OCI-LY7 (cell line): ENCODE data around the gene OTUB1. TPM values are rescaled to one million over a fixed set of nuclear protein-coding genes. Genes with fewer than 3 reads are reported as not detected.

Experiments
- BruUV-seq: library from RNA; stranded (reverse); fragments of 400-500 nt; replicated peaks from 2 replicates; lab custom pipeline; 2021; lab: Mats Ljungman, UMichigan
- CTCF ChIA-PET: fragments of 300-600 bp; sonication (Branson Sonifier 250); formaldehyde crosslinking; loops from one replicate; lab custom pipeline; 2022; ENCODE audit warnings: antibody characterized with exemption; ENCODE audit not compliant: unreplicated experiment; lab: Charles Lee
- POLR2A ChIA-PET: fragments of 300-600 bp; sonication (Branson Sonifier 250); formaldehyde crosslinking; loops from one replicate; lab custom pipeline; 2022; ENCODE audit warnings: antibody characterized with exemption; lab: Charles Lee
- DNase-seq: peaks from one replicate; pipeline ENCODE4 v3.0.0-alpha.2; 2015; ENCODE audit warnings: low spot score
- H2AFZ ChIP-seq: fragments of 200-600 bp; sonication (generic), shearing (Covaris generic); 2 replicates; pipeline ENCODE4 v1.6.1; 2014; ENCODE audit warnings: mild to moderate bottlenecking, antibody characterized with exemption, low read length, moderate library complexity
- H3K27ac ChIP-seq: fragments of 200-600 bp; sonication (generic); 2 replicates; pipeline ENCODE4 v1.5.1; 2014; ENCODE audit warnings: mixed run types, low read depth, mild to moderate bottlenecking, moderate library complexity, low read length, inconsistent platforms; ENCODE audit not compliant: poor library complexity, severe bottlenecking
- H3K36me3 ChIP-seq: fragments of 200-600 bp; sonication (generic); 2 replicates; pipeline ENCODE4 v1.6.1; 2014; ENCODE audit warnings: mild to moderate bottlenecking, antibody characterized with exemption, low read length, moderate library complexity, mixed read lengths; ENCODE audit not compliant: insufficient read depth
- H3K4me1 ChIP-seq: fragments of 200-600 bp; sonication (generic); 2 replicates; pipeline ENCODE4 v1.5.1; 2014; ENCODE audit warnings: mild to moderate bottlenecking, low read length; ENCODE audit not compliant: insufficient read depth, poor library complexity, severe bottlenecking
- H3K4me2 ChIP-seq: fragments of 200-600 bp; sonication (generic); 2 replicates; pipeline ENCODE4 v1.6.1; 2014; ENCODE audit warnings: mild to moderate bottlenecking, low read length
- H3K4me3 ChIP-seq: fragments of 200-600 bp; sonication (generic); 2 replicates; pipeline ENCODE4 v1.5.1; 2014; ENCODE audit warnings: mild to moderate bottlenecking, low read depth, low read length; ENCODE audit not compliant: poor library complexity, severe bottlenecking
- H3K79me2 ChIP-seq: fragments of 200-600 bp; sonication (generic); 2 replicates; pipeline ENCODE4 v1.6.1; 2016; ENCODE audit warnings: low read depth, mild to moderate bottlenecking, low read length, moderate library complexity, mixed read lengths; ENCODE audit not compliant: insufficient read depth
- H3K9me2 ChIP-seq: fragments of 200-600 bp; sonication (generic); 2 replicates; pipeline ENCODE4 v1.6.1; 2016; ENCODE audit warnings: mild to moderate bottlenecking, low read length, mixed read lengths; ENCODE audit not compliant: insufficient read depth
- H3K9me3 ChIP-seq: fragments of 200-600 bp; sonication (generic); 2 replicates; pipeline ENCODE4 v1.6.1; 2014; ENCODE audit warnings: mild to moderate bottlenecking, mixed run types, low read length, mixed read lengths
- H4K20me1 ChIP-seq: fragments of 200-600 bp; sonication (generic); 2 replicates; pipeline ENCODE4 v1.6.1; 2014; ENCODE audit warnings: mild to moderate bottlenecking, antibody characterized with exemption, low read length, moderate library complexity, mixed read lengths; ENCODE audit not compliant: insufficient read depth
- CTCF ChIP-seq: fragments of 200-600 bp; sonication (generic); conservative IDR thresholded peaks from 2 replicates; pipeline ENCODE4 v1.5.1; 2014; ENCODE audit warnings: mild to moderate bottlenecking, antibody characterized with exemption, low read length, moderate library complexity, mixed read lengths
- EZH2phosphoT487 ChIP-seq: fragments of 200-600 bp; sonication (generic); IDR thresholded peaks from 2 replicates; pipeline ENCODE4 v1.6.1; 2018; ENCODE audit warnings: low read depth, borderline replicate concordance, mild to moderate bottlenecking, mixed run types, antibody characterized with exemption, low read length, moderate library complexity, mixed read lengths
- intact Hi-C: fragments of 100-400 bp; cut with micrococcal nuclease; formaldehyde crosslinking; loops from one replicate; pipeline ENCODE4 v1.10.0; 2022; ENCODE audit not compliant: unreplicated experiment
- total RNA-seq, 2 experiments: library from RNA; depleted of rRNA in 1 of 2; stranded (reverse); fragments of >200 nt in 1 of 2; shearing (Covaris generic) in 1 of 2; gene quantifications; 2 replicates each; pipeline ENCODE4 v1.2.3, GENCODE V29; 2014 to 2022

OTUB1 gene
- total RNA-seq, 2 experiments from 2014 or later = 72.4 to 88.1 TPM

- Histone ChIP-seq H3K27ac (no peak overlapping the region), H3K4me2 (no peak overlapping the region), H3K36me3 (no peaks in the 10 kb centered on the region), H2AFZ (no peak overlapping the region), H3K79me2 (no peaks in the 10 kb centered on the region), H3K4me3 (no peak overlapping the region), H3K9me3 (no peaks in the 10 kb centered on the region), H3K4me1 (no peaks in the 10 kb centered on the region), H4K20me1 (no peaks in the 10 kb centered on the region), H3K9me2 (no peaks in the 10 kb centered on the region)
- no peak for DNase-seq
- intact Hi-C loops = no loop called here
- BruUV-seq = no TSS peak
- ChIA-PET CTCF (no interaction called here), POLR2A (interaction anchor here (0.6 kb wide), 2 partner anchors 10 to 327 kb away, joined by 3 to 6 read pairs; no protein-coding TSS in a partner anchor)
- TF ChIP-seq EZH2phosphoT487 (no peak), CTCF (no peak)
Measured at GRCh38 chr11:64037027-64037634, 50.9 kb downstream of the OTUB1 start.

GRCh38 chr11:64038500-64038899, 52.3 kb downstream of the OTUB1 start:
- intact Hi-C loops = no loop called here
- Histone ChIP-seq H2AFZ (no peak overlapping the region), H3K4me1 (no peaks in the 10 kb centered on the region), H3K79me2 (no peaks in the 10 kb centered on the region), H3K4me2 (no peak overlapping the region), H3K9me2 (no peaks in the 10 kb centered on the region), H3K4me3 (no peak overlapping the region), H3K27ac (no peak overlapping the region), H4K20me1 (no peaks in the 10 kb centered on the region), H3K36me3 (no peaks in the 10 kb centered on the region), H3K9me3 (no peaks in the 10 kb centered on the region)
- no TSS peak for BruUV-seq
- CTCF ChIA-PET = no interaction called here
- DNase-seq = no peak
- no peak for TF ChIP-seq EZH2phosphoT487
- no peak for TF ChIP-seq CTCF
- POLR2A ChIA-PET = no interaction called here

GRCh38 chr11:64039012-64039665, 52.9 kb downstream of the OTUB1 start:
- Histone ChIP-seq H3K9me2 (no peaks in the 10 kb centered on the region), H3K4me3 (no peak overlapping the region), H3K79me2 (no peaks in the 10 kb centered on the region), H3K27ac (no peak overlapping the region), H3K4me2 (no peak overlapping the region), H3K9me3 (no peaks in the 10 kb centered on the region), H3K4me1 (no peaks in the 10 kb centered on the region), H4K20me1 (no peaks in the 10 kb centered on the region), H2AFZ (no peak overlapping the region), H3K36me3 (no peaks in the 10 kb centered on the region)
- POLR2A ChIA-PET = no interaction called here
- no peak for DNase-seq
- intact Hi-C loops = no loop called here
- BruUV-seq = no TSS peak
- CTCF ChIA-PET = no interaction called here
- TF ChIP-seq EZH2phosphoT487 (no peak), CTCF (no peak)
